ENCODE data around the gene DEPP1.

The DEPP1 gene

DNA sequence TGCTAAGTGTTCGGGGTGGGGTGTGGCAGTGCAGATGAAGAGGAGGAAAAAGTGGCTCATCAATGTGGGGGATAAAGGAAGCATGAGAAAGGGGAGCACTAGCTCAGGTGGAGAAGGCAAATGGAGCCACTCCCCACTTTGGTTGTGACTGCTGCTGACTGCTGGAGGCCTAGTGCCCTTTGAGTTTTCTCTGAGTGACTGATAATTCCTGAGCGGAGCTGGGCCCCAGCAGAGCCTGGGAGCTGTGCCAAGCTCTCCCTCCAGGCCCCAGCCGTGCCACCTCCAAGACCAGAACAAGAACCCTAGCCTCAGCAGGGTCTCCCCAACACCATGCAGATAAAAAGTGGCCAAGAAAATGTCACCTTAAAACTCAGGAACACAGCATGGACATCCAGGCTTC, 28.7 kb downstream of the DEPP1 start:
- DNase-seq (ENCODE audit: low spot score) = no peak
- in situ Hi-C loops (cut with MboI; ENCODE audit: low sequenced_read_pairs, unreplicated experiment) = no loop called here
- TF ChIP-seq, protein P1, sequence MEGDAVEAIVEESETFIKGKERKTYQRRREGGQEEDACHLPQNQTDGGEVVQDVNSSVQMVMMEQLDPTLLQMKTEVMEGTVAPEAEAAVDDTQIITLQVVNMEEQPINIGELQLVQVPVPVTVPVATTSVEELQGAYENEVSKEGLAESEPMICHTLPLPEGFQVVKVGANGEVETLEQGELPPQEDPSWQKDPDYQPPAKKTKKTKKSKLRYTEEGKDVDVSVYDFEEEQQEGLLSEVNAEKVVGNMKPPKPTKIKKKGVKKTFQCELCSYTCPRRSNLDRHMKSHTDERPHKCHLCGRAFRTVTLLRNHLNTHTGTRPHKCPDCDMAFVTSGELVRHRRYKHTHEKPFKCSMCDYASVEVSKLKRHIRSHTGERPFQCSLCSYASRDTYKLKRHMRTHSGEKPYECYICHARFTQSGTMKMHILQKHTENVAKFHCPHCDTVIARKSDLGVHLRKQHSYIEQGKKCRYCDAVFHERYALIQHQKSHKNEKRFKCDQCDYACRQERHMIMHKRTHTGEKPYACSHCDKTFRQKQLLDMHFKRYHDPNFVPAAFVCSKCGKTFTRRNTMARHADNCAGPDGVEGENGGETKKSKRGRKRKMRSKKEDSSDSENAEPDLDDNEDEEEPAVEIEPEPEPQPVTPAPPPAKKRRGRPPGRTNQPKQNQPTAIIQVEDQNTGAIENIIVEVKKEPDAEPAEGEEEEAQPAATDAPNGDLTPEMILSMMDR (IDR thresholded peaks at IDR 0.05; ENCODE audit: borderline replicate concordance, control extremely low read depth, extremely low read depth, insufficient read depth, missing control alignments) = no peak

DNA sequence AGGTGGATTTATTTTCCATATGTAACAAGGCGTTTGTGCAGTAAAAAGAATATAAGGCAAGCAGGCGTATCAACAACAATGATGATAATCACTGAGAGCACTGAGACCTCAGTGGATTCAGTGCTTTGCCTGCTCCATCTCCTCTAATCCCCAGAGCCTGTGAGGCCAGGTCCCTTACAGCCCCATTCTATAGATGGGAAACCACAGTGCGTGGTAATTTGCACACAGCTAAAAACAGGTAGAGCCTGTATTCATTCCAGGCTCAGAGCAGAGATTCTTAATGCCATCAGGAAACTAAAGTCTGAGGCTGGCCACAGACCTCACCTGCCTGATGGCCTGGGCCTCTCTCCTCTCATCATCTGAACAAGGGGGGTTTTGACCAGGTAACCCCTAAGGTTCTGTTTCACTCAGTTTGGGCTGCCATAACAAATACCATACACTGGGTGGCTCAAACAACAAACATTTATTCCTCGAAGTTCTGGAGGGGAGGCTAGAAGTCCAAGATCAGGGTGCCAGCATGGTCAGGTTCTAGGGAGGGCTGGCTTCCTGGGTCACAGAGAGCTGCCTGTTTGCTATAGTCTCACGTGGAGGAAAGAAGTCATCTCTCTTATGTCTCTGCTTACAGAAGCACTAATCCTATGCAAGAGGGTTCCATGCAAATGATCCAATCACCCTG, 29.3 kb downstream of the DEPP1 start:
- DNase-seq (ENCODE audit: low spot score) = no peak
- in situ Hi-C loops (cut with MboI; ENCODE audit: low sequenced_read_pairs, unreplicated experiment) = no loop called here
- TF ChIP-seq, protein P1 (IDR thresholded peaks at IDR 0.05; ENCODE audit: borderline replicate concordance, control extremely low read depth, extremely low read depth, insufficient read depth, missing control alignments) = no peak

DNA sequence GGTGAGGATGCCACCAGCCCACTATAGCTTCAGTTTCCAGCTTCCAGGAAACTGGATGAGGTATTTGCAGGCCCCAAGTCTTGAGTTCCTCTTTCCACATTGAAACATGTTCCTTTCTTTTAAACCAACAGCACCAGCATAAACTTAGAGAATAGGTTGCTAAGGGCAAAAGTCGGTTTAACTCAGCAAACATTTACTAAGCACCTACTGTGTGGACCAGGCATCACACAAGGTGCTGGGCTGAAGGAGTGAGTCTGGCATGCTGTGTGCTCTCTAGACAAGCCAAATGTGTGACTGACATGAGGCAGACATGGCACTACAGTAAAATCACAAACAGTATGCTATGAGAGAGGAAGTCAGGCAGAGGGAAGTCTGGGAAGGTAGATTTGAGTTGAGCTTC, 30.0 kb downstream of the DEPP1 start:
- DNase-seq (ENCODE audit: low spot score) = no peak
- TF ChIP-seq, protein P1 (IDR thresholded peaks at IDR 0.05; ENCODE audit: borderline replicate concordance, control extremely low read depth, extremely low read depth, insufficient read depth, missing control alignments) = no peak
- in situ Hi-C loops (cut with MboI; ENCODE audit: low sequenced_read_pairs, unreplicated experiment) = no loop called here

DNA sequence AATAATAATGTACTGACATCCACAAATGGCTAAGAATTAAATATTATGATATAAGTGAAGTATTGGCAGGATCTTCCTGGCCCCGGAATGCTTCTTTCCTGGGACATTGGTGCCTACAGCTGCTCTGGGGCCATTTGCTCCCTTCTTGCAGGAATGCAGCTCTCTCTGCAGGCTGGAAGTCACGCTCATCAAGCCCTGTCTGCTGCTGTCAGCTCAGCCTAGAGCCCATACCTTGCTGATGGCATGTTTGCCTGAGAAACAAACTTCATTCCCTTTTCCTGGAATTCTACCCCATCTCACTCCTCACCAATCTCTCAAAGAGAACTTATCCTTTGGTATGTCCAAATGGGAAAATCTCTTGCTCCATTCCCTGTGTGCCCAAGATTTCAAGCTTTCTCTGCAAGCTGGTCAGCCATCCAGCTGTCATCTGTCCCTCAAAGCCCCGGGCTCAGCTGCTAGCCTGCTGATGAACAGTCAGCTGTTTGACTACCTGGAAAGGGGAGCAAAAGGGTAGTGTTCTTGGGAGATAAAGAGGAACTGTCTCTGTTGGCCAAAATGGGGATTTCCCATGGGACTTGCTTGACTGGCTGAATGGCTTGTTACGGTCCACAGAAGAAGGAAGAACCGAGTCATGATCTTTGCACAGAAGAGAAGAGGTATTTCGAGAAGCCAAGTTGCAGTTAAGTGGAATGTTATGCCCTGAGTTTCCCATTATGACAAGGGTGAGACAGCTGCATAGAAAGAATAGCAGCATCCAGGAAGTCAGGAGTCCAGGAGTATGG, 31.0 kb downstream of the DEPP1 start:
- DNase-seq (ENCODE audit: low spot score) = no peak
- in situ Hi-C loops (cut with MboI; ENCODE audit: low sequenced_read_pairs, unreplicated experiment) = no loop called here
- TF ChIP-seq, protein P1 (IDR thresholded peaks at IDR 0.05; ENCODE audit: borderline replicate concordance, control extremely low read depth, extremely low read depth, insufficient read depth, missing control alignments) = no peak

DNA sequence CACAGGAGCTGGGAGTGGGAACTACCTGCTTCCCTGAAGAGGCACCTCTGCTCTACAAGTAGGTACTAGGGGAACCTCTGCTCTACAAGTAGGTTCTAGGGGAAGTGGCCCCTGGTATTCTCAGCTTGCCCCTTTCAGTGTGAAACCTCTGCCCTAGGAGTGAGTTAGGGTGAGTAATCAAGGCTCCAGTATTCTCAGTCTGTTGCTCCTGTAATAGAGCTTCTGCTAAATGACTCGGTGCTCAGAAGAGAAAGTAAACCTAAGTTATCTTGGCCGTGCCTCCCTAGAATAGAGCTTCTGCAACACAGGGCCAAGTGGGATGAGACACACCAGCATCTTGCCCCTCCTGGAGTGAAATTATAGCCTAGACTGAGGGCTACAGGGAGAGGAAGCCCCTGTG, 32.4 kb downstream of the DEPP1 start:
- TF ChIP-seq, protein P1 (IDR thresholded peaks at IDR 0.05; ENCODE audit: borderline replicate concordance, control extremely low read depth, extremely low read depth, insufficient read depth, missing control alignments) = no peak
- no peak for DNase-seq (ENCODE audit: low spot score)
- in situ Hi-C loops (cut with MboI; ENCODE audit: low sequenced_read_pairs, unreplicated experiment) = no loop called here

DNA sequence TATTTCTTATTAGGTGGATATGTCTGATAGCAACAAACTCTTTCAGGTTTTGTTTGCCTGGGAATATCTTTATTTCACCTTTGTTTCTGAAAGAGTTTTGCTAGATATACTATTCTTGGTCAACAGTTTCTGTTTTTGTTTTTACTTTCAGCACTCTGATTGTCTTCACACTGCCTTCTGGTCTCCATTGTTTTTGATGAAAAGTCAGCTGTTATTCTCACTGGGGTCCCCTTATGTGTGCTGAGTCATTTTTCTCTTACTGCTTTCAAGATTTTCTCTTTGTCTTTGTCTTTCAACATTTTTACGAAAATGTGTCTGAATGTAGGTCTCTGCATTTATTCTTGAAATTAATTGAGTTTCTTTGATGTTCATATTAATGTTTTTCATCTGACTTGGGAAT, 34.3 kb downstream of the DEPP1 start:
- no peak for DNase-seq (ENCODE audit: low spot score)
- in situ Hi-C loops (cut with MboI; ENCODE audit: low sequenced_read_pairs, unreplicated experiment) = no loop called here

More for the DNA sequence above, 34.3 kb downstream of the DEPP1 start:
- TF ChIP-seq, protein P1 (IDR thresholded peaks at IDR 0.05; ENCODE audit: borderline replicate concordance, control extremely low read depth, extremely low read depth, insufficient read depth, missing control alignments) = no peak
